Psoas muscle (tissue), 8 donors: ENCODE results near the gene PITPNC1. TPM values are rescaled to one million over a fixed set of nuclear protein-coding genes. Genes with fewer than 3 reads are reported as not detected.

Experiments
- ATAC-seq, 4 donors: fragments of 200-7000 bp; cut with Tn5 transposase; one replicate each; pipeline ENCODE4 v1.9.1; 2020; ENCODE audit warnings: moderate library complexity in 3 of 4, mild to moderate bottlenecking in 2 of 4
- DNase-seq, 2 donors: peaks; one replicate each; pipeline ENCODE4 v3.0.0-alpha.2; 2020
- H3K27ac ChIP-seq: fragments of 200-600 bp; one replicate; pipeline ENCODE4 v1.8.0; 2022
- H3K27me3 ChIP-seq, 3 donors: fragments of 200-600 bp in 1 of 3; one replicate each; pipeline versions ENCODE4 v1.6.1 to v1.8.0; 2013 to 2022; ENCODE audit warnings: low read length in 2 of 3, mild to moderate bottlenecking in 2 of 3, moderate library complexity in 1 of 3; ENCODE audit not compliant: insufficient read depth in 3 of 3
- H3K36me3 ChIP-seq, 2 donors: fragments of 200-600 bp in 1 of 2; one replicate each; pipeline versions ENCODE4 v1.6.1 to v1.8.0; 2013 to 2022; ENCODE audit warnings: low read depth in 1 of 2, mild to moderate bottlenecking in 1 of 2, moderate library complexity in 1 of 2; ENCODE audit not compliant: insufficient read depth in 1 of 2
- H3K4me1 ChIP-seq: fragments of 200-600 bp; one replicate; pipeline ENCODE4 v1.8.0; 2022
- H3K4me3 ChIP-seq: fragments of 200-600 bp; one replicate; pipeline ENCODE4 v1.8.0; 2022; ENCODE audit warnings: mild to moderate bottlenecking
- H3K9me3 ChIP-seq: fragments of 200-600 bp; one replicate; pipeline ENCODE4 v1.8.0; 2022
- WGBS, 3 donors: extraction: QIAGEN DNeasy Blood & Tissue Kit; methylation state at CpG; one replicate each; pipeline versions ENCODE4 v1.1.6 to v1.1.7; 2013; 5-methylcytosine and 5-hydroxymethylcytosine counted together
- intact Hi-C, 2 donors: fragments of 100-400 bp; cut with DNase I; formaldehyde crosslinking; loops; one replicate each; pipeline versions ENCODE4 v1.11.0 to v1.14.2; 2022
- polyA plus RNA-seq, 3 donors: library from polyadenylated mRNA; stranded (reverse); fragments of 200-250 nt; gene quantifications; one replicate each; pipeline ENCODE4 v1.2.3, GENCODE V29; 2013
- total RNA-seq, 4 donors: library from RNA; stranded (reverse); fragmentation: NEBNext Ultra II Directional in 2 of 4; extraction: Animal tissue kit (Norgen Biotek cat#: 25700) in 2 of 4; gene quantifications; one replicate each; pipeline versions ENCODE4 v1.2.1 to v1.2.4, GENCODE V29; 2021 to 2023
- TF ChIP-seq, protein P1 (sequence below): fragments of 200-600 bp; IDR thresholded peaks from one replicate; pipeline ENCODE4 v1.8.0; 2022; ENCODE audit warnings: antibody characterized with exemption
- donor health status: healthy with polysubstance abuse.
- donor health status: DM: no; HTN: no; CAD: no; lungs with moderate emphysema.
- donor health status: Bipolar disorder and iron deficiency.
- donor health status: healthy.
- donor health status: DM: yes; HTN: yes; CAD: no.
- donor health status: DM: no; HTN: no; CAD: no.
- donor health status: DM: no; HTN: no; CAD: no.
- donor health status: DM: yes; HTN: yes; CAD: no.

PITPNC1 gene
- total and polyA plus RNA-seq, 7 donors = 4.4 to 54.7 (median 6.6) TPM

DNA sequence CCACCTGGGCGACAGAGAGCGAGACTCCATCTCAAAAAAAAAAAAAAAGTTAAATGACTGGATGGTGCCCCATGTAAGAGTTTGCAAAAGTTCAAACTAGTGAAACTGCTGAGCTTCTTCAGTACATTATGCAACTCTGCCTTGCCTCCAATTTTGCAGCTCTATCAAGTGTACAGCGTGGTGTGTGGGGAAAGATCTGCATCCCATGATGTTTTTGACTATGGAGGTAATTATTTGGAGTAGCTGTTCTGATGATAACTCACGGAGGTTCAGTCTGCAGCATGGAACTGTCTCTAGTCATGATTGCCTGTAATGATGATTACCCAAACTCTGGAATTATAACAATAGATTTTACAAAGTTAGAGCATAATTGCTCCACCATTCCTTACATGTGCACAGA, 149.6 kb downstream of the PITPNC1 start:
- no peaks in the 10 kb centered on the region for H3K36me3 ChIP-seq
- H3K4me3 ChIP-seq = no peak overlapping the region
- intact Hi-C loops = no loop called here
- ATAC-seq (no peak), DNase-seq (no peak)
- WGBS, 3 donors = 90 to 95% (median 93%) methylated on average over 4 of the region's 4 CpGs
- no peak overlapping the region for H3K27ac ChIP-seq
- TF ChIP-seq, protein P1, sequence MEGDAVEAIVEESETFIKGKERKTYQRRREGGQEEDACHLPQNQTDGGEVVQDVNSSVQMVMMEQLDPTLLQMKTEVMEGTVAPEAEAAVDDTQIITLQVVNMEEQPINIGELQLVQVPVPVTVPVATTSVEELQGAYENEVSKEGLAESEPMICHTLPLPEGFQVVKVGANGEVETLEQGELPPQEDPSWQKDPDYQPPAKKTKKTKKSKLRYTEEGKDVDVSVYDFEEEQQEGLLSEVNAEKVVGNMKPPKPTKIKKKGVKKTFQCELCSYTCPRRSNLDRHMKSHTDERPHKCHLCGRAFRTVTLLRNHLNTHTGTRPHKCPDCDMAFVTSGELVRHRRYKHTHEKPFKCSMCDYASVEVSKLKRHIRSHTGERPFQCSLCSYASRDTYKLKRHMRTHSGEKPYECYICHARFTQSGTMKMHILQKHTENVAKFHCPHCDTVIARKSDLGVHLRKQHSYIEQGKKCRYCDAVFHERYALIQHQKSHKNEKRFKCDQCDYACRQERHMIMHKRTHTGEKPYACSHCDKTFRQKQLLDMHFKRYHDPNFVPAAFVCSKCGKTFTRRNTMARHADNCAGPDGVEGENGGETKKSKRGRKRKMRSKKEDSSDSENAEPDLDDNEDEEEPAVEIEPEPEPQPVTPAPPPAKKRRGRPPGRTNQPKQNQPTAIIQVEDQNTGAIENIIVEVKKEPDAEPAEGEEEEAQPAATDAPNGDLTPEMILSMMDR = no peak
- H3K9me3 ChIP-seq = no peaks in the 10 kb centered on the region
- H3K27me3 ChIP-seq = peaks cover 0 to 3% (median 0%) of the 10 kb centered on the region in 3 donors
- peaks cover 2% of the 10 kb centered on the region for H3K4me1 ChIP-seq

DNA sequence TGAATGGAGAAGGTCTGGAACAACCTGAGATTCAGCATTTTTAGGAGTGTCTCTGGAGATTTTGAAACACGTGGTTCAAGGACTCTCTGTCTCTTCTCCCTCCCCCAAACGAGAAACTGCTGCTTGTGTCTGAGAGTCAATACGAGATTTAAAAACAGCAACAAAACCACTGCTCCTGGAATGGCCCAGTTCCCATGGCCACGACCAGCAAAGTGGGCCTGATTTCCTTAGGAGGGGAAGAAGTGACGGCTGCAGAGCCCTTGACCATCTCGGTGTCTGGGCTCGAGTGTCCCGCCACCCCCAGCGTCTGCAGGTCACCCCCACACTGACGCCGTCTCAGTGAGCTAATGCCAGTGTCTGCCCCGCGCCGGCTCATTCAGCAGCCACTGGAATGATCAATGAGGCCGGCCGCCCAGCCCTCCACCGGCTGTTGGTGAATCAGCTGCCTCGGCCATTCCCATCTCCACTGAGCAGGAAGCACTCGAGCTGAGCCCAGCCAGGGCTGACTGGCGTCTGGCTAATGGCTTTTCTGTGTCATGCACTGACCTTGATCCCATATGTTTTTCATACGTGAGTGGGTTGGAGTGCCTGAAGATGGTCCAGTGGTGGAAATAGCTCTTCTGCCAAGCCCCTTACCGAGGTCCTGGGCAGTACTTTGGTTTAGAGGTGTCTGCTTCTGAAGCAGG, 151.8 kb downstream of the PITPNC1 start:
- peaks cover 0 to 2% (median 0%) of the 10 kb centered on the region in 3 donors for H3K27me3 ChIP-seq
- H3K36me3 ChIP-seq = no peaks in the 10 kb centered on the region
- 12 to 23% (median 22%) methylated on average over 22 of the region's 22 CpGs for WGBS, 3 donors
- TF ChIP-seq, protein P1 = no peak
- no peaks in the 10 kb centered on the region for H3K4me1 ChIP-seq
- ATAC-seq (peak; percentile 70 to 90 (median 83)), DNase-seq (peak; percentile 83 to 84)
- peak overlapping the region; percentile 38 for H3K4me3 ChIP-seq
- intact Hi-C loops = no loop called here
- no peaks in the 10 kb centered on the region for H3K9me3 ChIP-seq
- H3K27ac ChIP-seq = peak overlapping the region; percentile 50

DNA sequence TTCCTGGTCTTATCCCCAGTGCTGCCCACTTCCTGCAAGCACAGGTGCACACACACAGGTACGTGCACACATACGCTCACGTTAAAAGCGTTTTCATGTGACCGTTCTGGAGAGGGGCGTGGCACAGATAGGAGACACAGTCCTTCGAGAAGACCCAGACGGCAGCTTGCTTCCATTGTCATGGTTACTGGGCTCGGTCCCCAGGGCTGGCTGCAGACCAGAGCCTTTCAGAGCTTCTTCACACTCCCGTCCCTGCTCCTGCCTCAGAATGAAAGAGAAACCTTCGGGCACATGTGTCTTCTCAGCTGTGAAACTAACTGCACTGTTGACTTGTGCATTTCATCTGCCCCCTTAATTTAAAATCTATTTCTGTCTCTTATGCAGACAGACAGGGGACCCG, 154.2 kb downstream of the PITPNC1 start:
- Histone ChIP-seq H3K4me3 (no peak overlapping the region), H3K27ac (no peak overlapping the region), H3K36me3 (no peaks in the 10 kb centered on the region), H3K9me3 (no peaks in the 10 kb centered on the region), H3K27me3 (no peaks in the 10 kb centered on the region), H3K4me1 (peaks cover 11% of the 10 kb centered on the region)
- TF ChIP-seq, protein P1 = no peak
- no peak for DNase-seq
- no peak for ATAC-seq
- WGBS, 3 donors = 46 to 69% (median 46%) methylated on average over 12 of the region's 12 CpGs
- intact Hi-C loops = no loop called here

DNA sequence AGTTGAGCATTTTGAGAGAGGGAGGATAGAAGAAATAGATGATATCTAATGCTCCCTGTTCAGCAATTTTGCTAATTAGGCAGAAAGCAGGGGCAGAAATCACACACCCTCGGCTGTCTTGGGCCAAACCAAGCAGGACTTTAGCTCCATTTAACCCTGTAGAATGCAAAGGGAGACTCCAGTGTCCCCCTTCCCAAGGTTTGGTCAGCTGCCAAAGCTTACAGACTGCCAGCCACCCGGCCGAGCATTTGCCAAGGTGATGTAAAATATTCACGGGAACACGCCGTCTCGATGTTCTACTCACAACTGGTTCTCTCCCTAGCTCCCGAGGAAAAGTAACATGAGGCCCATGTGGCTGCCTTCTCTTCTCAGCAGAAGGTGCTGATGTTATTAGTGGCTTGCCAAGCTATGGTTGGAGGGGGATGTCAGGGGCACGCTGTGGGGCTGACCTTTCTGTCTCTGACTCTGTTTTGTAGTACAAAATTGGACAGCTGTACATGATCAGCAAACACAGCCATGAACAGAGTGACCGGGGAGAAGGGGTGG, 155.3 kb downstream of the PITPNC1 start:
- Histone ChIP-seq H3K4me1 (peaks cover 11% of the 10 kb centered on the region), H3K27me3 (no peaks in the 10 kb centered on the region), H3K36me3 (no peaks in the 10 kb centered on the region), H3K4me3 (no peak overlapping the region), H3K9me3 (no peaks in the 10 kb centered on the region), H3K27ac (no peak overlapping the region)
- TF ChIP-seq, protein P1 = no peak
- ATAC-seq (no peak), DNase-seq (no peak)
- intact Hi-C loops = no loop called here
- 36 to 78% (median 50%) methylated on average over 10 of the region's 10 CpGs for WGBS, 3 donors
